Measurements from ENCODE around the gene PLEKHG7. TPM values are rescaled to one million over a fixed set of nuclear protein-coding genes. Genes with fewer than 3 reads are reported as not detected.

Gene PLEKHG7
- total and polyA plus RNA-seq, 12 donors = 0.04 TPM; not detected in 11

DNA sequence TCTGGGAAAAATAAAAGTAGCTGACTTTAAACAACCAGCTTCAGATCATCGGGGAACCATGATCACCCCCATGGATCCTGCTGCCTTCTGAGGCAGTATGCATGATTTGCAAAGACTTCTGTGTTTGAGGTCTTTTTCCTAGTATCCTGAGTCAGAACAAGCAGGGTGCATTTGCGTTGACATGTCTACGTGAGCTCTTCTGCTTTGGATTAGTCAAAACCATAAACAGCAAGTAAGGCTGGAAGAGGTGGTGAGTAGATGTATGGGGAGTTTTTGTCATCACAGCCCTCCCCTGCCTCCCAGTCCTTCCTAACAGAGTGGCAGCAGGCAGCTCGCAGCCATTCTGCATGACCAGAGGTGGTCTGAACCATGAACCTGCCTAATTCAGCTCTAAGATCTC lies 24.1 kb downstream of the PLEKHG7 start:
- TF ChIP-seq CTCF (IDR thresholded peaks at IDR 0.05) = no peak
- no peak overlapping the region for H3K27ac ChIP-seq
- no peaks in the 10 kb centered on the region for H3K4me1 ChIP-seq
- intact Hi-C loops (cut with DNase I) = no loop called here
- DNase-seq (no peak), ATAC-seq (no peak)
- peaks cover 0 to 15% (median 8%) of the 10 kb centered on the region in 11 donors for H3K9me3 ChIP-seq
- no peak overlapping the region for H3K4me3 ChIP-seq
- no peaks in the 10 kb centered on the region for H3K36me3 ChIP-seq
- H3K27me3 ChIP-seq = no peaks in the 10 kb centered on the region
- WGBS, 2 donors = 76 to 95% methylated on average over 4 of the region's 4 CpGs

GRCh38 chr12:92729773-92730305 lies 27.1 kb downstream of the PLEKHG7 start:
- DNase-seq = no peak
- H3K4me3 ChIP-seq = no peak overlapping the region
- ATAC-seq = no peak
- no peak for TF ChIP-seq CTCF (IDR thresholded peaks at IDR 0.05)
- H3K27me3 ChIP-seq = no peaks in the 10 kb centered on the region
- H3K4me1 ChIP-seq = peaks cover 0 to 4% (median 0%) of the 10 kb centered on the region in 9 donors
- intact Hi-C loops (cut with DNase I) = no loop called here
- H3K27ac ChIP-seq = no peak overlapping the region
- peaks cover 0 to 7% (median 2%) of the 10 kb centered on the region in 11 donors for H3K9me3 ChIP-seq
- H3K36me3 ChIP-seq = no peaks in the 10 kb centered on the region
- WGBS, 2 donors = 54 to 61% methylated on average over 1 of the region's 1 CpG

DNA sequence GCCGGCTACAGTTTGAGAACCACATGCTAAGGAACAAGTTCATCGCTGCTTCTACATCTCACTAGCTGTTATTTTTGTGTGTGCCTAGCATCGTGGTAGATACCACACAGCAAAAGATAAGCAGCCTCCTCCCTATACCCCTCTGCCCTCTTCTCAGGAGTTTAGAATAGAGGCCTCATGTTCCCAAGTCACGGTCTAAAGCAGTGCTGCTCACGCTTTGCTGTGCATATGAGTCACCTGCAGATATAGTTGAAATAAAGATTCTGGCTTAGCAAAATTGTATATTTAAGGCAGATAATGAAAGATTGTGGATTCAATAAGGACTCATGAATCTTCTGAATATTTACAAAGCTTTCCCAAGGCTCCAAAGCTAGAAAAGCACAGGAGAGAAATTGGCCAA lies 28.0 kb downstream of the PLEKHG7 start:
- no peaks in the 10 kb centered on the region for H3K27me3 ChIP-seq
- intact Hi-C loops (cut with DNase I) = no loop called here
- TF ChIP-seq CTCF (IDR thresholded peaks at IDR 0.05) = no peak
- H3K4me1 ChIP-seq = peaks cover 0 to 13% (median 4%) of the 10 kb centered on the region in 9 donors
- WGBS, 2 donors = 84 to 85% methylated on average over 5 of the region's 5 CpGs
- H3K36me3 ChIP-seq = no peaks in the 10 kb centered on the region
- ATAC-seq (no peak), DNase-seq (no peak)
- H3K27ac ChIP-seq = no peak overlapping the region
- H3K9me3 ChIP-seq = no peaks in the 10 kb centered on the region
- no peak overlapping the region for H3K4me3 ChIP-seq

GRCh38 chr12:92732216-92732615 lies 29.4 kb downstream of the PLEKHG7 start:
- Histone ChIP-seq H3K27me3 (no peaks in the 10 kb centered on the region), H3K36me3 (no peaks in the 10 kb centered on the region), H3K27ac (no peak overlapping the region), H3K9me3 (no peaks in the 10 kb centered on the region), H3K4me1 (peaks cover 0 to 17% (median 4%) of the 10 kb centered on the region in 9 donors), H3K4me3 (no peak overlapping the region)
- no peak for TF ChIP-seq CTCF (IDR thresholded peaks at IDR 0.05)
- 89 to 93% methylated on average over 5 of the region's 5 CpGs for WGBS, 2 donors
- no peak for ATAC-seq
- no peak for DNase-seq
- intact Hi-C loops (cut with DNase I) = no loop called here
